Middle frontal gyrus (tissue), 1 donor: ENCODE measurements around the gene OTUD7B.

ENCODE experiments used
- DNase-seq: peaks from one replicate; pipeline ENCODE4 v3.0.0-alpha.2; 2015; ENCODE audit warnings: low spot score; ENCODE audit errors: extremely low spot score

The OTUD7B gene

GRCh38 chr1:150003801-150004200 is 6.7 kb downstream of the OTUD7B start:
- no peak for DNase-seq

GRCh38 chr1:150002217-150002616 is 8.3 kb downstream of the OTUD7B start:
- DNase-seq: no peak

- DNase-seq: no peak
Observed at GRCh38 chr1:150001415-150001814, 9.1 kb downstream of the OTUD7B start.

- DNase-seq: no peak
Observed at GRCh38 chr1:149997585-149998262, 12.8 kb downstream of the OTUD7B start.

GRCh38 chr1:149995927-149996326 is 14.6 kb downstream of the OTUD7B start:
- DNase-seq: no peak

- DNase-seq: no peak
Observed at GRCh38 chr1:149993764-149994163, 16.8 kb downstream of the OTUD7B start.

GRCh38 chr1:149993181-149993580 is 17.3 kb downstream of the OTUD7B start:
- DNase-seq: no peak

- no peak for DNase-seq
Observed at GRCh38 chr1:149987297-149987595, 23.3 kb downstream of the OTUD7B start.

- no peak for DNase-seq
Observed at GRCh38 chr1:149986486-149987296, 23.8 kb downstream of the OTUD7B start.

GRCh38 chr1:149979972-149980540 is 30.5 kb downstream of the OTUD7B start:
- DNase-seq: no peak

GRCh38 chr1:149979245-149979971 is 31.1 kb downstream of the OTUD7B start:
- no peak for DNase-seq

- no peak for DNase-seq
Observed at GRCh38 chr1:149978547-149979023, 31.9 kb downstream of the OTUD7B start.

GRCh38 chr1:149977345-149977744 is 33.2 kb downstream of the OTUD7B start:
- DNase-seq: no peak

- DNase-seq: no peak
Observed at GRCh38 chr1:149972547-149972946, 38.0 kb downstream of the OTUD7B start.

GRCh38 chr1:149967646-149968045 is 42.9 kb downstream of the OTUD7B start:
- DNase-seq: no peak

- no peak for DNase-seq
Observed at GRCh38 chr1:149967041-149967440, 43.5 kb downstream of the OTUD7B start.

GRCh38 chr1:149966405-149966804 is 44.1 kb downstream of the OTUD7B start:
- DNase-seq: no peak

- no peak for DNase-seq
Observed at GRCh38 chr1:149965440-149965839, 45.1 kb downstream of the OTUD7B start.

- no peak for DNase-seq
Observed at GRCh38 chr1:149963358-149963757, 47.2 kb downstream of the OTUD7B start.

GRCh38 chr1:149962736-149963135 is 47.8 kb downstream of the OTUD7B start:
- no peak for DNase-seq

GRCh38 chr1:149962039-149962647 is 48.4 kb downstream of the OTUD7B start:
- peak; percentile 60 for DNase-seq
